NT2/D1 (cell line): Measurements from ENCODE around the gene CHFR.

Source experiments
- SUZ12 ChIP-seq: IDR thresholded peaks from 2 replicates; pipeline ENCODE4 v1.6.1; 2011; ENCODE audit not compliant: insufficient read length, insufficient read depth; ENCODE audit errors: extremely low read depth
- YY1 ChIP-seq: IDR thresholded peaks from 2 replicates; pipeline ENCODE4 v1.6.1; 2011; ENCODE audit not compliant: insufficient read length, insufficient read depth
- ZNF274 ChIP-seq: IDR thresholded peaks from 2 replicates; pipeline ENCODE4 v1.6.1; 2011; ENCODE audit warnings: mild to moderate bottlenecking, low read depth, low read length

DNA sequence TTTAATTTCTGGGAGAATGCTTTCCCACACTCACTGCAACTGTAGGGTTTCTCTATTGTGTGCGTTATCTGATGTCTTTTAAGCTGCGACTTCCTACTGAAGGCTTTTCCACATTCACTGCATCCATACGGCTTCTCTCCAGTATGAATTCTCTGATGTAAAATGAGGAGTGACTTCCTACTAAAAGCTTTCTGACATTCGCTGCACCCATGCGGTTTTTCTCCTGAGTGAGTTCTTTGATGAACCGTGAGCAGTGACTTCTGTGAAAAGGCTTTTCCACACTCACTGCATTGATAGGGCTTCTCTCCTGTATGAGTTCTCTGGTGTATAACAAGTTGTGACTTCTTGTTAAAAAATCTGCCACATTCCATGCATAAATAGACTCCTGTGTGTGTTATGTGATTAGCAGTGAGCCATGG is 39.0 kb upstream of the CHFR start:
- TF ChIP-seq ZNF274 (peak; percentile 99), YY1 (no peak), SUZ12 (no peak)
